H1 (cell line): ENCODE data around the gene TMEM255B. TPM values are rescaled to one million over a fixed set of nuclear protein-coding genes. Genes with fewer than 3 reads are reported as not detected.
A peak's percentile ranks its signal among the peaks of the same experiment; 100 is the strongest.

Experiments used
- CTCF ChIA-PET: fragments of 300-600 bp; sonication (Branson Sonifier 250); formaldehyde crosslinking; loops from one replicate; lab custom pipeline; 2021; ENCODE audit not compliant: partially characterized antibody; lab: Charles Lee
- POLR2A ChIA-PET: fragments of 300-600 bp; sonication (Branson Sonifier 250); formaldehyde crosslinking; loops from one replicate; lab custom pipeline; 2021; ENCODE audit warnings: inconsistent platforms; ENCODE audit not compliant: partially characterized antibody; lab: Charles Lee
- DNase-seq, 2 experiments: peaks; one replicate each; pipeline versions ENCODE4 v3.0.0 to v3.0.0-alpha.2; 2010 to 2022; ENCODE audit warnings: low spot score in 2 of 2, low read depth in 1 of 2, mixed read lengths in 1 of 2
- FAIRE-seq: peaks from 2 replicates; lab custom pipeline; 2011; peaks lifted over from hg19 to GRCh38; lab: Jason Lieb, UNC
- H2AFZ ChIP-seq: 2 replicates; pipeline ENCODE4 v1.8.1; 2012; ENCODE audit warnings: low read length, inconsistent platforms
- H2AK5ac ChIP-seq: 2 replicates; pipeline ENCODE4 v1.6.1; 2013; ENCODE audit warnings: low read depth, low read length
- H2BK120ac ChIP-seq: replicated peaks from 2 replicates; pipeline ENCODE3; 2013; ENCODE audit warnings: low read depth, low read length, inconsistent platforms
- H2BK12ac ChIP-seq: 2 replicates; pipeline ENCODE4 v1.6.1; 2013; ENCODE audit warnings: low read depth, low read length
- H2BK15ac ChIP-seq: 2 replicates; pipeline ENCODE4 v1.6.1; 2013; ENCODE audit warnings: low read length
- H2BK20ac ChIP-seq: 2 replicates; pipeline ENCODE4 v1.6.1; 2013; ENCODE audit warnings: low read length
- H2BK5ac ChIP-seq: 2 replicates; pipeline ENCODE4 v1.6.1; 2013; ENCODE audit warnings: low read depth, low read length
- H3K14ac ChIP-seq: 2 replicates; pipeline ENCODE4 v1.6.1; 2013; ENCODE audit warnings: inconsistent platforms; ENCODE audit not compliant: insufficient read length
- H3K18ac ChIP-seq: 2 replicates; pipeline ENCODE4 v1.6.1; 2013; ENCODE audit warnings: low read length; ENCODE audit errors: extremely low read depth
- H3K23ac ChIP-seq: 2 replicates; pipeline ENCODE4 v1.6.1; 2013; ENCODE audit warnings: inconsistent platforms; ENCODE audit not compliant: insufficient read length
- H3K23me2 ChIP-seq: 2 replicates; pipeline ENCODE4 v1.6.1; 2013; ENCODE audit warnings: low read depth, low read length
- H3K27ac ChIP-seq: 2 replicates; pipeline ENCODE4 v1.6.1; 2011; ENCODE audit warnings: low read depth, low read length, inconsistent platforms
- H3K27me3 ChIP-seq, 4 experiments: replicated peaks in 1 of 4; 1 replicate in 1 of 4; 2 replicates in 3 of 4; pipeline versions ENCODE4 v1.6.1 to v1.8.1; 2011 to 2013; ENCODE audit warnings: low read length in 3 of 4, mild to moderate bottlenecking in 3 of 4, inconsistent platforms in 2 of 4, mixed read lengths in 2 of 4, moderate library complexity in 1 of 4; ENCODE audit not compliant: control insufficient read depth in 3 of 4, insufficient read depth in 3 of 4; ENCODE audit errors: extremely low read depth in 1 of 4
- H3K36me3 ChIP-seq, 4 experiments: 2 replicates each; pipeline versions ENCODE4 v1.6.1 to v1.8.1; 2011 to 2013; ENCODE audit warnings: mild to moderate bottlenecking in 4 of 4, low read length in 3 of 4, moderate library complexity in 2 of 4, control low read depth in 1 of 4, inconsistent platforms in 1 of 4; ENCODE audit not compliant: insufficient read depth in 4 of 4, control insufficient read depth in 2 of 4
- H3K4ac ChIP-seq: replicated peaks from 2 replicates; pipeline ENCODE3; 2013; ENCODE audit warnings: low read length, low read depth, mixed read lengths, inconsistent platforms; ENCODE audit not compliant: insufficient read length
- H3K4me1 ChIP-seq, 4 experiments: replicated peaks in 1 of 4; 1 replicate in 1 of 4; 2 replicates in 3 of 4; pipeline versions ENCODE4 v1.6.1 to v1.8.1; 2011 to 2013; ENCODE audit warnings: low read length in 3 of 4, inconsistent platforms in 2 of 4, mixed read lengths in 1 of 4; ENCODE audit not compliant: insufficient read depth in 4 of 4, control insufficient read depth in 3 of 4
- H3K4me2 ChIP-seq, 2 experiments: 2 replicates each; pipeline versions ENCODE4 v1.6.1 to v1.8.1; 2011 to 2013; ENCODE audit warnings: low read depth in 2 of 2, low read length in 2 of 2, control low read depth in 1 of 2, inconsistent platforms in 1 of 2, mild to moderate bottlenecking in 1 of 2; ENCODE audit not compliant: insufficient read depth in 1 of 2
- H3K4me3 ChIP-seq, 4 experiments: fragments of 200-600, 300-600 bp in 1 of 4; sonication (generic), shearing (Covaris generic), sonication (Bioruptor Twin) in 1 of 4; 2 replicates each; pipeline versions ENCODE4 v1.5.1 to v1.8.1; 2011 to 2016; ENCODE audit warnings: low read length in 4 of 4, low read depth in 3 of 4, control low read depth in 2 of 4, inconsistent platforms in 2 of 4, mild to moderate bottlenecking in 2 of 4, mixed read lengths in 1 of 4, moderate library complexity in 1 of 4; ENCODE audit not compliant: insufficient read depth in 2 of 4; ENCODE audit errors: extremely low read depth in 1 of 4
- H3K56ac ChIP-seq: replicated peaks from 2 replicates; pipeline ENCODE3; 2013; ENCODE audit warnings: low read depth, mild to moderate bottlenecking, mixed read lengths, low read length, inconsistent platforms; ENCODE audit not compliant: insufficient read length
- H3K79me1 ChIP-seq: 2 replicates; pipeline ENCODE4 v1.6.1; 2013; ENCODE audit warnings: low read depth, low read length, control low read depth
- H3K79me2 ChIP-seq, 2 experiments: 2 replicates each; pipeline versions ENCODE4 v1.6.1 to v1.8.1; 2012 to 2013; ENCODE audit warnings: low read length in 2 of 2, mild to moderate bottlenecking in 2 of 2, inconsistent platforms in 1 of 2; ENCODE audit not compliant: insufficient read depth in 2 of 2, control insufficient read depth in 1 of 2
- H3K9ac ChIP-seq, 4 experiments: replicated peaks in 1 of 4; 1 replicate in 1 of 4; 2 replicates in 3 of 4; pipeline versions ENCODE4 v1.6.1 to v1.8.1; 2011 to 2013; ENCODE audit warnings: low read depth in 3 of 4, low read length in 3 of 4, control low read depth in 2 of 4, mild to moderate bottlenecking in 2 of 4, moderate library complexity in 2 of 4, inconsistent platforms in 1 of 4; ENCODE audit errors: extremely low read depth in 1 of 4
- H3K9me3 ChIP-seq, 2 experiments: 2 replicates each; pipeline versions ENCODE4 v1.6.1 to v1.8.1; 2012 to 2013; ENCODE audit warnings: mild to moderate bottlenecking in 2 of 2, moderate library complexity in 2 of 2, control low read depth in 1 of 2, inconsistent platforms in 1 of 2, low read depth in 1 of 2, low read length in 1 of 2, mixed read lengths in 1 of 2; ENCODE audit not compliant: insufficient read depth in 2 of 2
- H4K20me1 ChIP-seq, 2 experiments: replicated peaks in 1 of 2; 2 replicates each; pipeline versions ENCODE3 to v1.8.1; 2011 to 2013; ENCODE audit warnings: inconsistent platforms in 2 of 2, low read length in 2 of 2, mild to moderate bottlenecking in 1 of 2; ENCODE audit not compliant: insufficient read depth in 2 of 2, control insufficient read depth in 1 of 2
- H4K5ac ChIP-seq: 2 replicates; pipeline ENCODE4 v1.6.1; 2013; ENCODE audit warnings: low read length, low read depth, mixed read lengths, inconsistent platforms; ENCODE audit not compliant: insufficient read length
- H4K8ac ChIP-seq: 2 replicates; pipeline ENCODE4 v1.8.0; 2013; ENCODE audit warnings: mild to moderate bottlenecking, moderate library complexity, low read length, inconsistent platforms; ENCODE audit not compliant: insufficient read depth; ENCODE audit errors: extremely low read depth
- H4K91ac ChIP-seq: replicated peaks from 2 replicates; pipeline ENCODE3; 2013; ENCODE audit warnings: low read length, mixed read lengths, inconsistent platforms; ENCODE audit not compliant: insufficient read length
- CBX8 ChIP-seq: fragments of 300-800, 300-1000 bp; sonication (generic); IDR thresholded peaks from 2 replicates; pipeline ENCODE4 v1.7.1; 2016; ENCODE audit warnings: low read depth, low read length, borderline replicate concordance
- CEBPB ChIP-seq: IDR thresholded peaks from 2 replicates; pipeline ENCODE4 v1.6.1; 2012; ENCODE audit warnings: low read depth, low read length
- CHD1 ChIP-seq: IDR thresholded peaks from 2 replicates; pipeline ENCODE4 v1.6.1; 2012; ENCODE audit warnings: low read depth, low read length, improper control_type of control experiment
- CHD2 ChIP-seq: IDR thresholded peaks from 2 replicates; pipeline ENCODE4 v1.6.1; 2012; ENCODE audit warnings: low read length, improper control_type of control experiment
- EZH2 ChIP-seq: fragments of 200-600 bp; sonication (generic); IDR thresholded peaks from 2 replicates; pipeline ENCODE4 v1.7.1; 2012; ENCODE audit warnings: low read depth, mild to moderate bottlenecking, moderate library complexity, low read length, inconsistent platforms; ENCODE audit not compliant: severe bottlenecking
- KDM4A ChIP-seq: IDR thresholded peaks from one replicate; pipeline ENCODE4 v1.7.1; 2012; ENCODE audit warnings: low read depth, mild to moderate bottlenecking, moderate library complexity, low read length, inconsistent platforms; ENCODE audit not compliant: severe bottlenecking
- NANOG ChIP-seq: IDR thresholded peaks from 2 replicates; pipeline ENCODE4 v1.6.1; 2011; ENCODE audit warnings: low read length, low read depth, mild to moderate bottlenecking, inconsistent platforms; ENCODE audit not compliant: insufficient read depth, poor library complexity, severe bottlenecking
- RXRA ChIP-seq: IDR thresholded peaks from 2 replicates; pipeline ENCODE4 v1.6.1; 2011; ENCODE audit warnings: low read depth, mild to moderate bottlenecking, low read length, moderate library complexity; ENCODE audit not compliant: insufficient read depth
- SIN3A ChIP-seq, 2 experiments: IDR thresholded peaks in 1 of 2; conservative IDR thresholded peaks in 1 of 2; 2 replicates each; pipeline ENCODE4 v1.6.1; 2011 to 2012; ENCODE audit warnings: low read length in 2 of 2, improper control_type of control experiment in 1 of 2, low read depth in 1 of 2, mild to moderate bottlenecking in 1 of 2
- SIRT6 ChIP-seq: IDR thresholded peaks from one replicate; pipeline ENCODE4 v1.7.1; 2012; ENCODE audit warnings: low read length, inconsistent platforms
- SP1 ChIP-seq: IDR thresholded peaks from 2 replicates; pipeline ENCODE4 v1.6.1; 2011; ENCODE audit warnings: low read depth, low read length
- SRF ChIP-seq: IDR thresholded peaks from 2 replicates; pipeline ENCODE4 v1.6.1; 2011; ENCODE audit warnings: mild to moderate bottlenecking, low read depth, low read length, moderate library complexity
- SUZ12 ChIP-seq: fragments of 200-600 bp; sonication (generic); IDR thresholded peaks from 2 replicates; pipeline ENCODE4 v1.6.1; 2012; ENCODE audit warnings: mild to moderate bottlenecking, inconsistent platforms, low read length, moderate library complexity, mixed read lengths
- TAF1 ChIP-seq: IDR thresholded peaks from 2 replicates; pipeline ENCODE4 v1.6.1; 2011; ENCODE audit warnings: mild to moderate bottlenecking, low read depth, low read length
- TEAD4 ChIP-seq: IDR thresholded peaks from 2 replicates; pipeline ENCODE4 v1.6.1; 2012; ENCODE audit warnings: low read depth, low read length, inconsistent platforms, mixed read lengths
- WGBS, 2 experiments: shearing (Covaris generic) in 1 of 2; methylation state at CpG; one replicate each; pipeline versions ENCODE4 v1.1.6 to v1.1.7; 2013 to 2015; ENCODE audit warnings: low lambda C conversion rate in 2 of 2, mixed read lengths in 2 of 2, inconsistent platforms in 1 of 2, low coverage in 1 of 2, missing lambda C conversion rate in 1 of 2; ENCODE audit not compliant: insufficient replicate concordance in 2 of 2, insufficient coverage in 1 of 2, insufficient read length in 1 of 2; ENCODE audit errors: extremely low coverage in 1 of 2, missing lambda C conversion rate in 1 of 2; 5-methylcytosine and 5-hydroxymethylcytosine counted together
- polyA plus RNA-seq, 7 experiments: library from polyadenylated mRNA; depleted of rRNA in 3 of 7; stranded (reverse) in 5 of 7; unstranded in 2 of 7; fragments of >200 nt in 5 of 7; fragments of 200-250 nt in 2 of 7; gene quantifications; 1 replicate in 5 of 7; 2 replicates in 1 of 7; 4 replicates in 1 of 7; pipeline versions ENCODE4 v1.2.1 to v1.2.3, GENCODE V29; 2011 to 2013; ENCODE audit warnings: missing spikeins in 2 of 7, mixed read lengths in 2 of 7
- total RNA-seq: library from RNA; stranded (reverse); fragmentation: NEBNext Ultra II Directional; extraction: Animal tissue kit (Norgen Biotek cat#: 25700); gene quantifications from 2 replicates; pipeline ENCODE4 v1.2.1, GENCODE V29; 2021

The TMEM255B gene
- total and polyA plus RNA-seq, 2 of the 8 experiments (the other 6 are each of a cell fraction or from before 2014, with no cell fraction given) = 3.4 to 4.4 TPM

GRCh38 chr13:113821847-113822246, 62.8 kb downstream of the TMEM255B start:
- no peak for DNase-seq
- H3K23me2 ChIP-seq = no peaks in the 10 kb centered on the region
- H4K8ac ChIP-seq = peak overlapping the region; percentile 68; the same call in 1 of the 2 replicates
- no peaks in the 10 kb centered on the region for H3K4me1 ChIP-seq
- H2AFZ ChIP-seq = no peak overlapping the region
- no peak overlapping the region for H2AK5ac ChIP-seq
- H3K36me3 ChIP-seq = peaks cover 0 to 7% (median 3%) of the 10 kb centered on the region in 4 experiments; a peak in 5 of 8 replicates
- H4K5ac ChIP-seq = no peak overlapping the region
- no peaks in the 10 kb centered on the region for H3K9me3 ChIP-seq
- no peak overlapping the region for H3K4me3 ChIP-seq
- POLR2A ChIA-PET = interaction anchor here (0.6 kb wide), 1 partner anchor 373 kb away, joined by 3 read pairs; no protein-coding TSS in a partner anchor
- no peak for FAIRE-seq
- no peak overlapping the region for H3K4ac ChIP-seq
- H3K9ac ChIP-seq = no peak overlapping the region
- H4K20me1 ChIP-seq = no peaks in the 10 kb centered on the region
- H3K23ac ChIP-seq = no peak overlapping the region
- H3K4me2 ChIP-seq = no peak overlapping the region
- H3K56ac ChIP-seq = no peak overlapping the region
- peak overlapping the region; percentile 50; the same call in 1 of the 2 replicates for H2BK12ac ChIP-seq
- H3K18ac ChIP-seq = no peak overlapping the region
- no peak overlapping the region for H4K91ac ChIP-seq
- H3K79me2 ChIP-seq = no peaks in the 10 kb centered on the region
- H2BK120ac ChIP-seq = no peak overlapping the region
- 92% methylated on average over 24 of the region's 24 CpGs; no CpG with 5 or more reads in 1 of the 2 experiments for WGBS, 2 experiments
- no peak overlapping the region for H3K27ac ChIP-seq
- no peak overlapping the region for H2BK5ac ChIP-seq
- no peak overlapping the region for H3K14ac ChIP-seq
- no peaks in the 10 kb centered on the region for H3K79me1 ChIP-seq
- H3K27me3 ChIP-seq = no peaks in the 10 kb centered on the region; a peak in 1 of 7 replicates
- CTCF ChIA-PET = interaction anchor here (0.8 to 1.9 kb wide), 4 partner anchors 18 to 125 kb away, joined by 3 to 5 read pairs (median 4); no protein-coding TSS in a partner anchor
- H2BK15ac ChIP-seq = no peak overlapping the region
- H2BK20ac ChIP-seq = no peak overlapping the region
- TF ChIP-seq EZH2 = no peak
- no peak for TF ChIP-seq RXRA
- TF ChIP-seq TEAD4 = no peak
- TF ChIP-seq SUZ12 = no peak
- no peak for TF ChIP-seq CHD2
- TF ChIP-seq CBX8 = no peak
- no peak for TF ChIP-seq CHD1
- TF ChIP-seq TAF1 = no peak
- TF ChIP-seq SRF = no peak
- TF ChIP-seq NANOG = no peak
- no peak for TF ChIP-seq SP1
- no peak for TF ChIP-seq KDM4A
- no peak for TF ChIP-seq SIRT6
- TF ChIP-seq CEBPB = no peak
- TF ChIP-seq SIN3A (conservative IDR thresholded peaks at IDR 0.05 in 1 of 2, IDR thresholded peaks at IDR 0.05 in 1 of 2; ENCODE audit: low read depth in 1 of 2, low read length in 2 of 2) = no peak
